Hepatocyte (in vitro differentiated cells): ENCODE results near the gene RBPMS2.

Experiments used
- CTCF ChIP-seq: fragments of 200-600 bp; sonication (generic); IDR thresholded peaks from 2 replicates; pipeline ENCODE4 v1.5.1; 2016; ENCODE audit warnings: antibody characterized with exemption, mild to moderate bottlenecking; ENCODE audit not compliant: poor library complexity
- EZH2 ChIP-seq: fragments of 200-600 bp; sonication (generic); IDR thresholded peaks from 2 replicates; pipeline ENCODE4 v1.6.1; 2016; ENCODE audit warnings: antibody characterized with exemption, mild to moderate bottlenecking, borderline replicate concordance

- no peak for TF ChIP-seq CTCF
- no peak for TF ChIP-seq EZH2
Observed at GRCh38 chr15:64695561-64695992, 79.8 kb downstream of the RBPMS2 start.
